OCI-LY7 (cell line): ENCODE measurements around the gene CCDC87.

Source experiments
- CTCF ChIP-seq: fragments of 200-600 bp; sonication (generic); conservative IDR thresholded peaks from 2 replicates; pipeline ENCODE4 v1.5.1; 2014; ENCODE audit warnings: mild to moderate bottlenecking, antibody characterized with exemption, low read length, moderate library complexity, mixed read lengths
- EZH2phosphoT487 ChIP-seq: fragments of 200-600 bp; sonication (generic); IDR thresholded peaks from 2 replicates; pipeline ENCODE4 v1.6.1; 2018; ENCODE audit warnings: low read depth, borderline replicate concordance, mild to moderate bottlenecking, mixed run types, antibody characterized with exemption, low read length, moderate library complexity, mixed read lengths

GRCh38 chr11:66639066-66639813 is 46.4 kb upstream of the CCDC87 start:
- TF ChIP-seq CTCF, result no peak; the same call in 1 of the 2 replicates
- TF ChIP-seq EZH2phosphoT487, result no peak
